ENCODE measurements around the gene CCM2.

CCM2 gene

DNA sequence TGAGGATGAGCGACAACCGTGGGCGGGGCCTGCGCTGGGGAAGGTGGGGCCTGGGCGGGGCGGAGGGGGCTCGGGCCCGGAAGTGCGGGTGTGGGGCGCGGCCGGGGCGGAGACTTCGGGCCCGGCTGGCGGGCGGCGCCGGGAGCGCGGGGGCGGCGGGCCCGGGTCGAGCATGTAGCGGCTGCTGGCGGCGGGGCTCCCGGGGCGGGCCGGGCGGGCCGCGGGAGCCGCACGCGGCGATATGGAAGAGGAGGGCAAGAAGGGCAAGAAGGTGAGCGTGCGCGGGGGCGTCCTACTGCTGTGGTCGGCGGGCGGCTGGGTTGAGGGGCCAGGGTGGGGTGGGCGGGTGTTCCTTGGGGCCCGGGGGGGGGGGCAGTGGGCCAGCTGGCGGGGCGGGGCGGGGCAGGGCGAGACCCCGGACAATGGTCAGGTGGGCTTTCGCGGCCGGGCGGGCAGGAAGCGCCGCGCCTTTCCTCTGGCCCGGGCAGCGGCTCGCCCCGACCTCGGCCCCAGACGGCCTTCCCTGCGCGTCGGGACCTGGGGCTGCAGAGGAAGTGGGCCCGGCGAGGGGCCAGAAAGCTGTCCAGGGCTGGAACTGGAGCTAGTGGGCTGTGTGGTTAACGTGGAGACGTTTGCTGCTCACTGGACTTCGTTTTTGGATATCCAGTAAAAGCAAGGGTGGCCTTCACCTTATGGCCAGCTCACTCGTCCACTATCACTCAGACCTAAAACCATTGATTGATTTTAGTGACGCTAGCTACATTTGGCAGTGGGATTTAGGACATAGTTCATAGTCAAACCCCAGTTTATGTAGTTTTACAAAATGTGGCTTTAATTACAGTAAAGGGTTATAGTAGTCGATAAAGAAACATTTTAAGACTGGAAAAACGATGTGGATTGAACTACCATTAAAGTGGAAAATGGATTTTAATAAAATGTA lies at the start of gene CCM2:
CCM2 (plus strand) TSS at position 109 of the 940 bp plus-strand sequence; CDS start at position 242, 133 bp downstream.
- DNase-seq: no peak

DNA sequence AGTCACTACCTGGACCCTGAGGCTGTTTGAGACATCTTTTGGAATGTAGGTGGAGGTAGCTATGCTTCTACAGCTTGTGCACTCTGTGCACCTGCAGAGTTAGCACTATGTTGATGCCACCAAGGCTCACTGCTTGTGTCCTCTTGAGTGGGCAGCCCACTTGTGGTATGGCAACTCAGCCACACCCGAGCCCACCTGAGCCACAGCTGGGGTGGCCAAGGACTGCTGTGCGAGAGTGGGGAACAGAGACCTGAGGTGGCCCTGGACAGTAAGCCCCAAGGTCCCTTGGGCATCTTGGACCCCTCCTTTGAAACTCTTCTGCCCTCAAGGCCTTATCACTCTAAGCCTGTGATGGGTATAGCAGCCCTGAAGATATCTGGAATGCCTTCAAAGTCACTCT lies 46.8 kb upstream of the CCM2 start:
- no peak for DNase-seq

DNA sequence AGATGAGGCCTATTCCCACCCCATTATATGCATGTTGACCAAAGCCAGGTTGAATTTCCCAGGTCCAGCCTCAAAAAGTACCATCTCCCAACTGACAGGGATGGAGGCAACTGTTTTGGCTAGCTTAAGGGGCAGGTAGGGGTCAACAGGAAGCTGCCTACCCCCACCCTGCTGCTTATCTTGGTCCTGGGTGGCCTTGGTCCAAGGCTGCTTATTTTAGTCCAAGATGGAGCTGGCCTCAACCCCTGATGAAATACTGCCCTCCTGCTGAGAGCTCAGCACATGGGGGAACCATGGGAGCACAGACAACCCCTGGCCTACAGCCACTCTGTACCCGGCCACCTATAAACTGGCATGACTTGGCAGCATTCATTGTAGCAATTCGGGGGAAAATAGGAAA lies 44.3 kb upstream of the CCM2 start:
- DNase-seq: no peak

DNA sequence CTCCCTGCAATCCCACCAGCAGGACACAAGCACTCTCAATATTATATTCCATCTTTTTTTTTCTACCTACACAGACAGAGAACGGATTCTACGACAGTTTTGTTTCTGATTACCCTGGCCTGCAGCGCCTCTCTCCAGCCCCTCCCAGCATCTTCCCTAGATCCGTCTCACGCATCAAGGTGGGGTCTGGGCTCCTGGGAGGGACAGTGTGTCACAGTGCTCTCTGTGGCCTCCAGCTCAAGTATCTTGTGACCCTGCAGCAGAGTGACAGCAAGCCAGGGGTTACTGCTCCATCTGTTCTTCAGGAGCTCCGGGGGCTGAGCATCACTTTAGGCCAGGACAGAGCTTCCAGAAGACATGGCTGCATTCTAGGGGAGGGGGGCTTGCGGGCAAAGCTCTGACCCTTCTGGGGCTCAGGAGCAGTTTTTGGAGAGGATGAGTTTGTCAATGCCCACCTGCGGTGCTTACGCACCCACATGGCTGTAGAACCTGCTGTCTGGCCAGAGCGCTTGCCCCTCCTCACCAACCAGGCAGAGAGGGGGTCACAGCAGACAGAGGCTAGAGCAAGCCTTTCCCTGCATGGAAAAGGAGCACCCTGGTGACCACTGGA lies 43.7 kb upstream of the CCM2 start:
- DNase-seq: no peak

DNA sequence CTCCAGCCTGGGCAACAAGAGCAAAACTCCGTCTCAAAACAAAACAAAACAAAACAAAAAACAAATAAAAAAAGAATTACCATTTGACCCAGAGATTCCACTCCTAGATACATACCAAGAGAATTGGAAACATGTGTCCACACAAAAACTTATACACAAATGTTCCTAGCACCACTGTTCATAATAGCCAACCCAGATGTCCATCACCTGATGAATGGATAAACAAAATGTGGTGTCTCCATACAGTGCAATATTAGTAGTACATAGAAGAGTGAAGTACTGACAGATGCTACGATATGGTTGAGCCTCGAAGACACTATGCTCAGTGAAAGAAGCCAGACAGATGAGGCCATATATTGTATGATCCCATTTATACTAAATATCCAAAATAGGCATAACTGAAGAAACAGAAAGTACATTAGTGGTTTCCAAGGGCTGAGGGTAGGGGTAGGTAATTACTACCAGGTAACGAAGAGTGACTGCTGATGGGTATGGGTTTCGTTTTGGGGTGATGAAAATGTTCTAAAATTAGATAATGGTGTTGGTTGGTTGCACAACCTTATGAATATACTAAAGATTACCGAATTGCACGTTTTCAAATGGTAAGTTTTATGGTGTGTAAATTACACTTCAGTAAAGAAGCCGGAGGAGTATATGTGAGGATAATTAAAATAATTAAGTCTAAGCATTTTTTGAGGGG lies 41.2 kb upstream of the CCM2 start:
- DNase-seq: no peak

DNA sequence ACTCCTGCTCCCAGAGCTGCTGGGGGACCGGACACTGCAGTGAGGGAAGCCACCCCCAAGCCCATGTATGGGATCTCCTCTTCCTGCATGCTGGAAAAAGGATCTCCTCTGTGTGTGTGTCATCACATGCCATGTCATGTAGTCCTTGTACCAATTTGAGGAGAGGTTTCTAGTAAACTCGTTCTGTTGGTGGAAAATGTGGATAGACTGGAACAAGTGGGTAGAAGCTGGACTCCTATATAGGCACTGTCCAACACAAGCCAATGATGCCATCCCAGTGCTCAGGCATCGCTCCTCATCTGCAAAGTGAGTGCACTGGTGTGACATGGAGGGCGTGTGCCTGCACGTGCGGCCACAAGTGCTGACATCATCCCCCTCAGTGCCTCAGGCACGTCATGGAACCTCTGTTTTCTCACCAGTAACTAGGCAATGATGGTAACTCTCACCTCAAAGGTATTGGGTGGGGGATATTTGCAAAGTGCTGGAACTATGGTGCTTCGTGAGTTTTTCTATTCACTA lies 40.5 kb upstream of the CCM2 start:
- no peak for DNase-seq

DNA sequence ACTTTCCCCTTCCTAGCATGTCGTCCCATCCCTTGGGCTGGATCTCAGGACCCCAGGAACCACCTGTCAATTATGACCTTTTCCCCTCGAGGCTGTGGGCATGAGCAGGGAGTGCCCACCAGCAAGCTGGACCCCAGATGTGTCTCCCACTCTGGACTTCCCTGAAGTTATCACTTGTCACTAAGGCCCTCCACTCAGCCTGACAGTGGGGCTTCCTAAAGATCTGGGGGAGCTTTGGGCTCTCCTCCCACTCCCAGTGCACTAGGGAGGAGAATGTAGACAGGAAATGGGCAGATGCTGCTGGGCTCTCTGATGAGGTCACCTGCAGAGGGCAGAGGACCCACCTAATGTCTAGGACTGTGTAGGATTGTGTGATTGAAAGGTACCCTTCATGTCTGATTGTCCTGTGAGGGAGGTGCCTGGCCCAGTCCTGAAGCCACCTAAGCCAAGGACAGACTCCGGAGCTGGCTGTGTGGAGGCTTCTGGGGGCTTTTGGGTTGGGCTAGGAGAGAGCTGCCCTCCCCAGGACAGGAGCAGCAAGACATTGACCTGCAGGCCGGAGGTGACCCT lies 39.9 kb upstream of the CCM2 start:
- no peak for DNase-seq

DNA sequence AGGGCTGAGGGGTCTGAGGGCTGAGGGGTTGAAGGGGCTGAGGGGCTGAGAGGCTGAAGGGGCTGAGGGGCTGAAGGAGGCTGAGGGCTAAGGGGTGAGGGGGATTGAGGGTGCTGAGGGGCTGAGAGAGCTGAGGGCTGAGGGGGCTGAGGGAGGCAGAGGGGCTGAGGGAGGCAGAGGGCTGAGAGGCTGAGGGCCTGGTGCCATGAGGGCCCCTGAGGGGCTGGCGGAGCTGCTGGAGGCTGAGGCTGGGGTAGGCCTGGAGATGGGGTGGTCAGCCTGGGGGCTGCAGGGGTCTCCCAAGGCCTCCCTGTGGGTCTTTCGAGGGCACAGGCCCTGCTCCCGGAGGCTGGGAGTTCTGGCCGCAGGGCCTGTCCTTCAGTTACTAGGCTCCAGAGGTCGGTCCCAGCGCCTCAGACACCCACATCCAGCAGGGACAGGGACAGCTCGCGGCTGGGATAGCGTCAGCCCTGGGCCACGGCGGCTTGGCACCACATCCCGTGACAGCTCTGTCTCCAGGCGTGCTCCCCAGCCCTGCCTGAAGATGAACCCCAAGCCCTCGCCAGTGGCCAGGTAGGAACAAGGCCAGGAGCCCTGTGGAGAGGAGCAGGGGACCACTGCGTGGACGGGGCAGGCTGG lies 38.0 kb upstream of the CCM2 start:
- no peak for DNase-seq

DNA sequence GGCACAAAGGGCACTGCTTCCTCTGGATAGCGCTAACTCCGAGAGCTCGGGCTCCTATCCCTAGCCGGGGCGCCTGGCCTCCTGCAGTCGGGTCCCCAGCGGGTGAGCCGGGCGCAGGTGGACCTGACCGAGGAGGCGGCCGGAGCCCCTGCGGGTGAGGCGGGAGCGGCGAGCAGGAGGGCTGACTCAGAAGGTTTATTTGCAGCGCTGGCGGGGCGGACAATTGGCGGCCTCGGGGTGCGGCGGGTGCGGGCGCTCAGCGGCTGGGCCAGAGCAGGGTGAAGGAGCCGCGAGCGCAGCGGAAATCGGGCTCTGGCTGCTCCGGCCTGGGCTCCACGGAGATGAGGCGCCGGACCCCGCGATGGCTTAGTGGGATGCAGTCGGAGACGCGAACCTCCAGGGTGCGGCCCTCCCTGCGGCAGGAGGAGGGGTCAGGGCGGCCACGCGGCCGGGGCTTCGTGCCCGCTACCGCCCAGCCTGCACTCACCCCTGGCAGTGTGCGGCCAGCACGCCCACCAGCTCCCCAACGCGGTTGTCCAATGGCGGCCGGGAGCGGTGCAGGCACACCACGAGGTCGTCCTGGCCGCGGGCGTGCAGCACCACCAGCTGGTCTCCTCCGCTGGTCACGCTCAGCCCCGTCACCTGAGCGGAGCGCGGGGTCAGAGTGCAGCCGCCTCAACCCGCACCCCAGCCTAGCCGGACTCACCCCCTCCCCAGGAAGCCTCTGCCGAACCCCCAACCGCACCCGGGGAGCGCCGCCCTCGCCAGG lies 37.3 kb upstream of the CCM2 start:
- DNase-seq: no peak

DNA sequence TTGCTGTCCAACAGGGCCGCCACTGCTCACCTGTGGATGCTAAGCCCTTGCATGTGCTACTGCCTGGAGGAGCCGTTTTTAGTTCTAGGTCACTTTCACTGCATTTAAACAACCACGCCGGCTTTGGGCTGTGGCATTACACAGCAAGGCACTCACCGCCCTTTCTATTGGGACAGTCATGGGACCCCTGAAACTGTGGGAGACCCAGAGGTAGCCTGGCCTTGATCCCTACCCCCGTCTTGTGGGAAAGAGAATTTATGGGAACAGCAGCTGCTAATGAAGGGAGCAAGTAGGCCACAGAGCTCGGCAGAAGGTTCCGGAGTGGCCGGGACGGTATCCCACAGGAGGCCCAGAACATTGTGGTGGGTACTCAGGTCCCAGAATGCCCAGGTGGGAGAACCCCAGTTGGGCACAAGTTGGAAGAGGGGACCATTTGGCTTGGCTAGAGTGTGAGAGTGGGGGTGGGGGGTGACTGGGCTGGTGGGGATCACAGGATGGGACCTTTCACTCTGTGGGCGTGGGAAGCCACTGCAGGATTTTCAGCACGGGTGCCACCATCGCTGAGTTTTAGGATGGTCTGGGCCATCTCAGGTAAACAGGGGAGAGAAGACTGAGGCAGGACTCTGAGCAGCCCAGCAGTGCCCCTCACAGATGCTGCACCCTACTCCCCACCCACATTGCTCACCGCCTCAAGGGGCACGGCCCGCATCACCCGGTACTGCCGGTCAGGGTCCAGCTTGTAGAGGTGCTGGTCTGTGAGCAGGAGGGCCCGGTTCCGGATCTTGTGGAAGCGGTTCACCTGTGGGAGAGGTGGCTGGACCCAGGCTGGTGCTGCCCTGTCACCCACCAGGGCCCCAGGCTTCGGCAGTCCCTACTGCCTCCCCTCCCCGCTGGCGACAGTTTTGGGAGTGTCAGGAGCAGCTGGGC lies 36.4 kb upstream of the CCM2 start:
- no peak for DNase-seq

DNA sequence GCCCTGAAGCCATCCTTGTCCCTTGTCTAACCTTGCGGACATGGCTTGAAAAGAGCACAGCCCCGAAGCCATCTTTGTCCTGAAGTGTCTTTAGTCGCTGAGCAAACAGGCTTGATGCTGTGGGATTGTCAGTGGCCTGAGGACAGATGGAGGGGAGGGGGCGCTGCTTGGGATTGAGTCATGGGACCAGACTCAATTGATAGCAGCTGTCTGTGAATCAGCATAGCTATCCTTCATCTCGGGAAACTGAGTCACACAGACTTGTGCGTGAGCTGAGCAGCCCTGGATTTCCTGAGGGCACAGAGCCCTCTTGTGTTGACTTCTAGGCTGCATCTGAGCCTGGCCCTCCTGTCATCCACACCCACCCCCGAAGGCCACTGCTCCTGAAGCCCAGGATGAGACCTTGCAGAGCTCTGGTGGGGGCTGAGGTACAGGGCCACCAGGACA lies 35.6 kb upstream of the CCM2 start:
- DNase-seq: no peak

DNA sequence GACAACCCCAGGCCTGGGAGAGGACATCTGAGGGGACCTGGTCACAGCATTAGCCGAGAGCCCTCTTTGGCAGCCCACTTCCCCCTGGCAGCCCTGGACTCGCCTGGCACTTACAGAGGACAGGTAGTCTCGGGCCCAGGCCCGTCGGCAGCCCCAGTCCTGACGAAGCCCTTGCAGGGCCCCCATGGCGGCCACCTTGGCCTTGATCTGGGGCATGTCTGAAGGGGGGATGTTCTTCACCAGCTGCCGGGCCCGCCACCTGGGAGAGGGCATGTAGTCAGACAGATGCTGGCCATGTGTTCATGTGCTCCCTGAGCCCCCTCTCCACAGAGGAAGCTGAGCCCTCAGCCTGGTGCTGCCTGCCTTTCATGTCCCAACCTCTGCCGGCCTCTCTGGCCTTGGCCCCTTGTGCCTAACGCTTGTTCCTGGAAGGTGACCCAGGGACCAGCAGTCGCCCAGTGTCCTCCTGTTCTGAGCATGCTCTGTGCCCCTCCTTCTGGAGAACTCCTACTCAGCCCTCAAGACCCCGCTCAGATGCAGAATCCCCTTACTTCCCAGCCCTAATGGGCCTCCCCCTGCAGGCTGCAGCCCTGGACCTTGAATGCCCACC lies 35.1 kb upstream of the CCM2 start:
- DNase-seq: no peak

DNA sequence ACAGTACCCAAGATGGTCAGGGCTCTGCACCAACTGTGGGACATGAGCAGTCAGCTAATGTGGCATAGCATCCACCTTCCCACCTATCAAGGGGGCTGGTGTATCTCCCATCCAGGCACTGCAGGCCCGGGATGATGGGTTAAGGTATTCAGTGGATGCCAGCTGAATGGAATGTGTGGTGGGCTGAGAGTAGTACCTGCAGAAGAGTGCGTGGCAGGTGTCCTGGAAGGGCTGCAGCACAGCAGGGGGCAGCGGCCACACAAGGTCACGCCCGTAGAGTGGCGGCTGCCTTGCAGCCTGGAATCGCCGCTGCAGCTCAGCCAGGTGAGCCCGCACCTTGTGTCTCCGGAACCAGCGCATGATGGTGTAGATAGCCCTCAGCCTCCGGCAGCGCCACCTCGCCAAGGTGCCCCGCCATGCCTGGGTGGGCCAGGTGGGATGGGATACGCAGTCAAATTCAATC lies 34.5 kb upstream of the CCM2 start:
- no peak for DNase-seq

DNA sequence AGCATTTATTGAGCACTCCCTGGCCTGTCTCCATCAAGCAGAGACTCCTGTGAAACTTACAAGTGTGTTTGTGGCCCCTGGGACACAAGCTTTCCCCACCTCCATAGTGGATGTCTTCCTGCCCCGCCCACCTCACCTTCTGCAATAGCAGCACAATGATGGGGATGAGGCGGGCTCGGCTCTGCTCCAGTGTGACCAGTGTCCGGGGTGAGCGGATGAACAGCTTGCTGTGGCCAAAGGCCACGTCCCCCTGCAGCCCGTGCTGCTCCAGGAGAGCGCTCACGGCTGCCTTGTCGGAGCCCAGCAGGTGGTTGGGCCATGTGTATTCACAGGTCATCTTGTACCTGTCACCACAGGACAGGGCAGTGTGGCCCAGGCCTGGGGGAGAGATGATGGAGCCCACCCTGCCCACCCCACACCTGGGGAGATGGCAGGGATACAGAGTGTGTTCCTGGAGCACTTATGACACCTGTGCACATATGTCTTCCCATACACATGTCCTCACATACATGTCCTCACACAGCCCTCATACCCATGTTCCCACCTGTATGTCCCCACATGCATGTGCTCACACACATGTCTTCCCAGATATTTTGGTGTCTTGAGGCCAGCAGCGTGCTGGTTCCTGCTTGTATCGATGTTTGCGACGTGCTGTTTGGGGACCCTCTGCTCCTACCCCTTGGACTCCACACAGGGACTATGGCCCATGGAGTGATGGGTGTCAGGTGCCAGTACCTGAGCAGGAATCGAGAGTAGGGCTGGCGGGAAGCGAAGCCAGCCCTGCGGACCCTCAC lies 33.9 kb upstream of the CCM2 start:
- DNase-seq: no peak

DNA sequence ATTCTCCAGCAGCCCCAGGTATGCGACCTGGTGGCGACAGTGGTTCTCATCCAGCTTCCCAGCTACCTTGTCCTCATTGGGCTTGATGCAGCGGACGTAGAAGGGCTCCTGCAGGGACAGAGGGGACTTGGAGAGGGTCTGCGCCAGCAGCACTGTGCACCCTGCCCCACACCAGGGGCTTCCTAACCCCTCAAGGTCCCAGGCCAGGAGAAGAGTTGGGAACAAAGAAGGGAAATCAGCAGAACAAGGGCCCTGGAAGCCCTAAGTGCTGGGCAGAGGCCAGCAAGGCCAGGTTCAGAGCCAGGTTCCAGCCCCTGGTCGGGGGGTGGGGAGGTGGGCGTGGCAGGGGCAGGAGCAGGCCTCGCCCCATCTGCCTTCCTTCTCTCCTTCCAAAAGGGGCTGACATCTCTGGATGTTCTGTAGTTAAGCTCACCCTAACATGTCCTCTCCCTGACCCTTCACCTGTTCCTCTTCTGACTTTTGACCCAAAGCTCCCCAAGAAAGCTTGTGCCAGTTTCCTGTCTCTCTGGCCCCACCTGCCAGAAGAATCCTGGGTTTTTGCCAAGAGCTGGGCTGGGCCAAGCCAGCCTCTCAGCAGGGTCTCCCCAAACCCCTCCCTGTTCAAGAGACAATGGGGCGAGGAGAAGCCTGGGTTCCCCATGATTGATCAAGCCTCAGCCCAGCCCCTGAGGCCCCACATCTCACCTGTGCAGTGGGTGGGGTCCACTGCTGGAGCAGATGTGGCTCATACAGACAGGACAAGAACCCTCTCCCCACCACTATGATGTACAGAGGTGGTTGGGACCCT lies 33.1 kb upstream of the CCM2 start:
- DNase-seq: no peak

DNA sequence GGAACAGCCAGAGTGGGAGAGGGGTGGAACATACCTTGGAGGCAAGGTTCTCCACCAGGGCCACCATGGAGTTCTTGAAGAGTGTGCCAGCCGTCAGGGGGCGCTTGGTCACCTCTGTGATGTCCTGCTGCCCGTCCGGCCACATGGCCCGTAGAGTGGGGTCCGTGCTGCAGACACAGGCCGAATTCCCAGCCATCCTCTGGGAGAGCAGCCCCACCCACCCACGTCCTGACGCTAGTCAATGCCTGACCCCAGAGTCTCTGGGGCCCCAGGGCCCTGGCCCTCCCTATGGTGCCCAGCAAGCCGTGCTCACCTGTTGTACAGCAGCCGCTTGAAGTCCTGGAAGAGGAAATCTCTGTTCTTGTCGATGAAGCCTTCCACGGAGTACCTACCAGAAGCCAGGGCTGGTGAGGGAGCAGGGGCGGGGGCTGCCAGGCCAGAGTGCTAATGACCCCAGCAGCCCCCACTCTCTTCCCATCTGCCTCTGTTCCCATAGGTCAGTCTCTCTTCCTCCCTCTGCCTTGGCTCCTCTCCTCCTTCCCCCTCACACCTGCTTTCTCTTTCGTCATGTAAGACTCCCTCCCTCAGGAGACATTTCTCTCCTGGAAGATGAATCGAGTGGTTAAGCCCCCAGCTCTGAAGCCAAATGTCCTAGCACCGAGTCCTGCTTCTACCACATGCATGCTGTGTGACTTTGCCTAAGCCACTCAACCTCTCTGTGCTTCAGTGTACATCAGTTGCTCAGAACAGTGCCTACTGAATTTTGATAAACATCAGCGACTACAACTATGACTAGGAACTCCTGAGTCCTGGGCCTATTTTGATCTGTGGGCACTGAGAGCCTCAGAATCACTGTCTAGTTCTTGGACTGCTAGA lies 32.2 kb upstream of the CCM2 start:
- DNase-seq: no peak

DNA sequence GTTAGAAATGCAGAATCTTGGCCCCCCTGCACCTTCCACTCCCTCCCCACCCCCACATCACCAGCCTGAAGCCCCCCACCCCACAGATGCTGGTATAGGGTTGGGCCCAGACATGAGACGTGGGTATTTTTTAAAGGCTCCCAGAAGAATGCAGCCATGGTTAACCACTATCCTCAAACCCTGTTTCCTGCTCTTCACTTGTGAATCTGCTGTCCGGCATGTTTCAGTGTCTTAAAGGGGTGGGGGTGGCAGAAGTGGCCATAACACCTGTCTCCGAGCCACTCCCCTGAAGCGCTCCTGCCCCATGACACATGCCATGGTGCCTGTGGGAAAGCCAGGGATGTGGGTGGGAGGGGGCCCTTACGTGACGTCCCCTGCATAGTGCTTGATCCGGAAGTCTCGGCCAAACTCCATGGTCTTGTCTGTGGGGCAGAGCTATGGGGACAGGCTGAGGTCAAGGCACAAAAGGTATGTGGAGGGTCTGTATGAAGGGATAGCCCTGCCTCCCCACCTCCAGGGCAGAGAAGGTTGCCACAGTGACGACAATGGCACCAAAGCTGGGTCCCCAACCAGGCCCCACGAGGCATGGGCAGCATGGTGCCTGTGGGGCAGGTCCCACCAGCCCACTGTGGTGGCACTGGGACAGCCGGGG lies 30.8 kb upstream of the CCM2 start:
- no peak for DNase-seq

Data from GOT3 (cell line).